CD4-positive, alpha-beta T cell (primary cell): ENCODE results near the gene RIMKLB. TPM values are rescaled to one million over a fixed set of nuclear protein-coding genes. Genes with fewer than 3 reads are reported as not detected.

Experiments
- ATAC-seq: fragments of 200-7000 bp; cut with Tn5 transposase; one replicate; pipeline ENCODE4 v1.10.0; 2022; ENCODE audit warnings: mild to moderate bottlenecking; ENCODE audit not compliant: poor library complexity
- CTCF ChIA-PET: fragments of 350-600 bp; sonication (Branson Sonifier 250); formaldehyde crosslinking; loops from one replicate; lab custom pipeline; 2021; ENCODE audit warnings: antibody characterized with exemption, inconsistent platforms; lab: Charles Lee
- POLR2A ChIA-PET: fragments of 350-600 bp; sonication (Branson Sonifier 250); formaldehyde crosslinking; loops from one replicate; lab custom pipeline; 2021; ENCODE audit warnings: antibody characterized with exemption, inconsistent platforms; lab: Charles Lee
- DNase-seq, 14 experiments: peaks; one replicate each; pipeline ENCODE4 v3.0.0-alpha.2; 2013 to 2020; ENCODE audit warnings: mixed read lengths in 2 of 14
- H3K27ac ChIP-seq, 2 donors: one replicate each; pipeline versions ENCODE4 v1.5.1 to v1.7.0; 2013; ENCODE audit warnings: low read length in 2 of 2, low read depth in 1 of 2, mild to moderate bottlenecking in 1 of 2
- H3K27me3 ChIP-seq, 2 experiments: 1 replicate in 1 of 2; 2 replicates in 1 of 2; pipeline versions ENCODE4 v1.6.1 to v1.7.0; 2013; ENCODE audit warnings: low read length in 2 of 2, control low read depth in 1 of 2, mild to moderate bottlenecking in 1 of 2, moderate library complexity in 1 of 2; ENCODE audit not compliant: insufficient read depth in 2 of 2, control insufficient read depth in 1 of 2
- H3K36me3 ChIP-seq: one replicate; pipeline ENCODE4 v1.6.1; 2013; ENCODE audit warnings: low read length, control low read depth; ENCODE audit not compliant: insufficient read depth
- H3K4me1 ChIP-seq: one replicate; pipeline ENCODE4 v1.6.1; 2013; ENCODE audit warnings: low read length, control low read depth; ENCODE audit not compliant: insufficient read depth
- H3K4me3 ChIP-seq: one replicate; pipeline ENCODE4 v1.5.1; 2013; ENCODE audit warnings: mild to moderate bottlenecking, low read length, moderate library complexity
- H3K9me3 ChIP-seq, 2 experiments: 1 replicate in 1 of 2; 2 replicates in 1 of 2; pipeline versions ENCODE4 v1.6.1 to v1.7.0; 2013; ENCODE audit warnings: low read length in 2 of 2, mild to moderate bottlenecking in 2 of 2, control low read depth in 1 of 2, moderate library complexity in 1 of 2; ENCODE audit not compliant: control insufficient read depth in 1 of 2, insufficient read depth in 1 of 2
- H3K27ac Mint-ChIP-seq: one replicate; pipeline ENCODE4 v1.8.0; 2020; ENCODE audit warnings: mixed read lengths
- H3K27me3 Mint-ChIP-seq: one replicate; pipeline ENCODE4 v1.8.0; 2021; ENCODE audit warnings: mixed read lengths
- H3K36me3 Mint-ChIP-seq: one replicate; pipeline ENCODE4 v1.8.0; 2021; ENCODE audit warnings: low read depth, mixed read lengths
- H3K4me1 Mint-ChIP-seq: one replicate; pipeline ENCODE4 v1.8.0; 2021; ENCODE audit warnings: low read depth, mixed read lengths
- H3K4me3 Mint-ChIP-seq: one replicate; pipeline ENCODE4 v1.8.0; 2020; ENCODE audit warnings: mild to moderate bottlenecking, mixed read lengths
- H3K9me3 Mint-ChIP-seq: one replicate; pipeline ENCODE4 v1.8.0; 2020; ENCODE audit warnings: mixed read lengths
- CTCF ChIP-seq: fragments of 200-600 bp; IDR thresholded peaks from one replicate; pipeline ENCODE4 v1.8.0; 2022; ENCODE audit warnings: antibody characterized with exemption, mild to moderate bottlenecking
- intact Hi-C, 2 experiments: fragments of 100-400 bp; cut with DNase I in 1 of 2; cut with micrococcal nuclease in 1 of 2; formaldehyde crosslinking; loops; one replicate each; pipeline versions ENCODE4 v1.15.1 to v1.9.0; 2023 to 2025; cut with DNase I, micrococcal nuclease
- total RNA-seq, 174 experiments: library from RNA in 2 of 174; stranded (reverse) in 2 of 174; gene quantifications; one replicate each; pipeline ENCODE4 v1.2.3 and lab custom pipeline; 2021 to 2026

The RIMKLB gene
- total RNA-seq, 2 experiments from 2014 or later, result 14.8 to 15.2 TPM

DNA sequence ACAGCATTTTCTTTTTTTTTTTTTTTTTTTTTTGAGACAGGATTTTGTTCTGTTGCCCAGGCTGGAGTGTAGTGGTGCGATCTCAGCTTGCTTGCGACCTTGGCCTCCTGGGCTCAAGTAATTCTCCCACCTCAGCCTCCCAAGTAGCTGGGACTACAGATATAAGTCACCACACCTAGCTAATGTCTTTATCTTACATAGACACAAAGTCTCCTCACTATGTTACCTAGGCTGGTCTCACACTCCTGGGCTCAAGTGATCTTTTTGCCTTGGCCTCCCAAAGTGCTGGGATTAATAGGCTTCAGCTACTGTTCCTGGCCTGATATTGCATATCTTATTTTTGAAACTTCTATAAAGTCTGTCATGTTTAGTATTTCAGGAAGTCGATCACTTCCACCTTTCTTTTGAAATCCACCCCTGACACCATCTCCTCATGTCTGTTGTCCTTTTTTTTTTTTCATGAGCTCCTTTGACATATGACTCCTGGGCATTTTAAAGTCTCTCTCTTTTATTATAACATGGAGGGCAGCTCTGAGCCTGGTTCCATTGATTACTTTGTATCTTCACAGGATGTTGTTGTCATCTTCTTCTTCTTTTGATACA lies 118.8 kb downstream of the RIMKLB start:
- Histone ChIP-seq H3K4me1 (no peaks in the 10 kb centered on the region), H3K36me3 (no peaks in the 10 kb centered on the region), H3K4me3 (no peak overlapping the region), H3K27me3 (no peaks in the 10 kb centered on the region), H3K9me3 (no peaks in the 10 kb centered on the region), H3K27ac (no peak overlapping the region)
- intact Hi-C loops, result no loop called here
- Mint-ChIP-seq H3K9me3 (no peaks in the 10 kb centered on the region), H3K4me1 (no peaks in the 10 kb centered on the region), H3K36me3 (no peaks in the 10 kb centered on the region), H3K27me3 (no peaks in the 10 kb centered on the region), H3K4me3 (no peak overlapping the region), H3K27ac (no peak overlapping the region)
- no peak for TF ChIP-seq CTCF
- no peak for DNase-seq
- ATAC-seq, result no peak
- ChIA-PET POLR2A (no interaction called here), CTCF (interaction anchor here (0.7 kb wide), 1 partner anchor 1491 kb away, joined by 3 read pairs; the partner anchor contains the start of gene KLRD1)

GRCh38 chr12:8817856-8818255 lies 120.1 kb downstream of the RIMKLB start:
- no peak overlapping the region for H3K4me3 Mint-ChIP-seq
- H3K27me3 Mint-ChIP-seq, result no peaks in the 10 kb centered on the region
- Histone ChIP-seq H3K9me3 (no peaks in the 10 kb centered on the region), H3K27ac (no peak overlapping the region), H3K4me1 (no peaks in the 10 kb centered on the region), H3K36me3 (no peaks in the 10 kb centered on the region), H3K4me3 (no peak overlapping the region), H3K27me3 (no peaks in the 10 kb centered on the region)
- H3K9me3 Mint-ChIP-seq, result no peaks in the 10 kb centered on the region
- intact Hi-C loops, result no loop called here
- POLR2A ChIA-PET, result no interaction called here
- H3K27ac Mint-ChIP-seq, result no peak overlapping the region
- H3K4me1 Mint-ChIP-seq, result no peaks in the 10 kb centered on the region
- H3K36me3 Mint-ChIP-seq, result no peaks in the 10 kb centered on the region
- CTCF ChIA-PET, result interaction anchor here (0.5 kb wide), 1 partner anchor 161 kb away, joined by 3 read pairs; no protein-coding TSS in a partner anchor
- DNase-seq, result no peak
- no peak for ATAC-seq
- TF ChIP-seq CTCF, result no peak

- H3K4me1 Mint-ChIP-seq, result no peaks in the 10 kb centered on the region
- CTCF ChIA-PET, result interaction anchor here (0.5 to 0.7 kb wide), 2 partner anchors 161 to 245 kb away, joined by 3 read pairs; no protein-coding TSS in a partner anchor
- H3K27ac ChIP-seq, result no peak overlapping the region
- no peak for TF ChIP-seq CTCF
- no peaks in the 10 kb centered on the region for H3K27me3 ChIP-seq
- intact Hi-C loops, result no loop called here
- no peaks in the 10 kb centered on the region for H3K36me3 ChIP-seq
- DNase-seq (no peak), ATAC-seq (no peak)
- no peak overlapping the region for H3K4me3 Mint-ChIP-seq
- H3K4me3 ChIP-seq, result no peak overlapping the region
- no peaks in the 10 kb centered on the region for H3K9me3 Mint-ChIP-seq
- POLR2A ChIA-PET, result no interaction called here
- no peaks in the 10 kb centered on the region for H3K27me3 Mint-ChIP-seq
- H3K4me1 ChIP-seq, result no peaks in the 10 kb centered on the region
- H3K9me3 ChIP-seq, result no peaks in the 10 kb centered on the region
- H3K36me3 Mint-ChIP-seq, result no peaks in the 10 kb centered on the region
- H3K27ac Mint-ChIP-seq, result no peak overlapping the region
Observed at GRCh38 chr12:8818526-8818925, 120.7 kb downstream of the RIMKLB start.
